Measurements from ENCODE around the gene TCEAL7. TPM values are rescaled to one million over a fixed set of nuclear protein-coding genes. Genes with fewer than 3 reads are reported as not detected.

The TCEAL7 gene
- total and polyA plus RNA-seq, 2 of the 13 experiments (the other 11 are each of a cell fraction or from before 2014, with no cell fraction given): not detected

- TF ChIP-seq, protein P1, sequence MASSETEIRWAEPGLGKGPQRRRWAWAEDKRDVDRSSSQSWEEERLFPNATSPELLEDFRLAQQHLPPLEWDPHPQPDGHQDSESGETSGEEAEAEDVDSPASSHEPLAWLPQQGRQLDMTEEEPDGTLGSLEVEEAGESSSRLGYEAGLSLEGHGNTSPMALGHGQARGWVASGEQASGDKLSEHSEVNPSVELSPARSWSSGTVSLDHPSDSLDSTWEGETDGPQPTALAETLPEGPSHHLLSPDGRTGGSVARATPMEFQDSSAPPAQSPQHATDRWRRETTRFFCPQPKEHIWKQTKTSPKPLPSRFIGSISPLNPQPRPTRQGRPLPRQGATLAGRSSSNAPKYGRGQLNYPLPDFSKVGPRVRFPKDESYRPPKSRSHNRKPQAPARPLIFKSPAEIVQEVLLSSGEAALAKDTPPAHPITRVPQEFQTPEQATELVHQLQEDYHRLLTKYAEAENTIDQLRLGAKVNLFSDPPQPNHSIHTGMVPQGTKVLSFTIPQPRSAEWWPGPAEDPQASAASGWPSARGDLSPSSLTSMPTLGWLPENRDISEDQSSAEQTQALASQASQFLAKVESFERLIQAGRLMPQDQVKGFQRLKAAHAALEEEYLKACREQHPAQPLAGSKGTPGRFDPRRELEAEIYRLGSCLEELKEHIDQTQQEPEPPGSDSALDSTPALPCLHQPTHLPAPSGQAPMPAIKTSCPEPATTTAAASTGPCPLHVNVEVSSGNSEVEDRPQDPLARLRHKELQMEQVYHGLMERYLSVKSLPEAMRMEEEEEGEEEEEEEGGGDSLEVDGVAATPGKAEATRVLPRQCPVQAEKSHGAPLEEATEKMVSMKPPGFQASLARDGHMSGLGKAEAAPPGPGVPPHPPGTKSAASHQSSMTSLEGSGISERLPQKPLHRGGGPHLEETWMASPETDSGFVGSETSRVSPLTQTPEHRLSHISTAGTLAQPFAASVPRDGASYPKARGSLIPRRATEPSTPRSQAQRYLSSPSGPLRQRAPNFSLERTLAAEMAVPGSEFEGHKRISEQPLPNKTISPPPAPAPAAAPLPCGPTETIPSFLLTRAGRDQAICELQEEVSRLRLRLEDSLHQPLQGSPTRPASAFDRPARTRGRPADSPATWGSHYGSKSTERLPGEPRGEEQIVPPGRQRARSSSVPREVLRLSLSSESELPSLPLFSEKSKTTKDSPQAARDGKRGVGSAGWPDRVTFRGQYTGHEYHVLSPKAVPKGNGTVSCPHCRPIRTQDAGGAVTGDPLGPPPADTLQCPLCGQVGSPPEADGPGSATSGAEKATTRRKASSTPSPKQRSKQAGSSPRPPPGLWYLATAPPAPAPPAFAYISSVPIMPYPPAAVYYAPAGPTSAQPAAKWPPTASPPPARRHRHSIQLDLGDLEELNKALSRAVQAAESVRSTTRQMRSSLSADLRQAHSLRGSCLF (CRISPR knock-in tag; IDR thresholded peaks at IDR 0.05; ENCODE audit: borderline replicate concordance): no peak
- TF ChIP-seq, protein P2, sequence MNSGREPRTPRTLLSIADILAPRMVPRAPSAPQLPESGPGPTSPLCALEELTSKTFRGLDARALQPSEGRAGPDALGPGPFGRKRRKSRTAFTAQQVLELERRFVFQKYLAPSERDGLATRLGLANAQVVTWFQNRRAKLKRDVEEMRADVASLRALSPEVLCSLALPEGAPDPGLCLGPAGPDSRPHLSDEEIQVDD (CRISPR knock-in tag; IDR thresholded peaks at IDR 0.05; ENCODE audit: borderline replicate concordance): no peak
- no peak for TF ChIP-seq NKX3-1 (CRISPR knock-in tag; IDR thresholded peaks at IDR 0.05)
- TF ChIP-seq DDIT3 (CRISPR knock-in tag; IDR thresholded peaks at IDR 0.05): no peak
These were observed 49.0 kb downstream of the TCEAL7 start (continued) for GRCh38 chrX:103378990-103379389.

Small RNA genes lying within 50 kb of the gene (small RNA-seq; reads per million reads assigned to genes)
- 0 reads per million in 3 experiments for gene Z92846.1 (ENCODE audit: insufficient read depth in 2 of 3, insufficient read length in 3 of 3, low read depth in 2 of 3, low replicate concordance in 1 of 3)

Other genes starting within 250 kb of the TCEAL7 start
- gene NXF3, start 237.1 kb upstream of the TCEAL7 start, total RNA-seq (2016; rRNA removed; fragmentation: Illumina TruSeq; extraction: Trizol): not detected in 2 replicates
- 0.05 and 0.26 TPM in 2 replicates for gene NXF3, start 237.1 kb upstream of the TCEAL7 start, polyA plus RNA-seq (2011; rRNA removed)
- not detected in 2 replicates for gene BEX4, start 115.1 kb upstream of the TCEAL7 start, total RNA-seq (2016; rRNA removed; fragmentation: Illumina TruSeq; extraction: Trizol)
- gene BEX4, start 115.1 kb upstream of the TCEAL7 start, polyA plus RNA-seq (2011; rRNA removed): not detected in 2 replicates
- gene TCEAL8, start 75.1 kb upstream of the TCEAL7 start, total RNA-seq (2016; rRNA removed; fragmentation: Illumina TruSeq; extraction: Trizol): 40.8 and 60.5 TPM in 2 replicates
- 12.7 and 20.0 TPM in 2 replicates for gene TCEAL8, start 75.1 kb upstream of the TCEAL7 start, polyA plus RNA-seq (2011; rRNA removed)
- gene TCEAL5, start 53.5 kb upstream of the TCEAL7 start, total RNA-seq (2016; rRNA removed; fragmentation: Illumina TruSeq; extraction: Trizol): not detected in 2 replicates
- gene TCEAL5, start 53.5 kb upstream of the TCEAL7 start, polyA plus RNA-seq (2011; rRNA removed): not detected in 2 replicates
- 0.46 TPM in 2 replicates for gene BEX2, start 19.2 kb upstream of the TCEAL7 start, total RNA-seq (2016; rRNA removed; fragmentation: Illumina TruSeq; extraction: Trizol)
- 0.54 TPM in 2 replicates for gene BEX2, start 19.2 kb upstream of the TCEAL7 start, polyA plus RNA-seq (2011; rRNA removed)
- 45.8 and 65.4 TPM in 2 replicates for gene TCEAL9, start 26.3 kb downstream of the TCEAL7 start, total RNA-seq (2016; rRNA removed; fragmentation: Illumina TruSeq; extraction: Trizol)
- gene TCEAL9, start 26.3 kb downstream of the TCEAL7 start, polyA plus RNA-seq (2011; rRNA removed): 9.3 and 15.8 TPM in 2 replicates
- 55.8 and 63.4 TPM in 2 replicates for gene BEX3, start 46.3 kb downstream of the TCEAL7 start, total RNA-seq (2016; rRNA removed; fragmentation: Illumina TruSeq; extraction: Trizol)
- 38.5 and 50.9 TPM in 2 replicates for gene BEX3, start 46.3 kb downstream of the TCEAL7 start, polyA plus RNA-seq (2011; rRNA removed)
- gene RAB40A, start 189.2 kb downstream of the TCEAL7 start, total RNA-seq (2016; rRNA removed; fragmentation: Illumina TruSeq; extraction: Trizol): not detected in 2 replicates
- gene RAB40A, start 189.2 kb downstream of the TCEAL7 start, polyA plus RNA-seq (2011; rRNA removed): 0.08 and 0.11 TPM in 2 replicates

Measured in HepG2 (cell line).